ENCODE data around the gene GNAQ. TPM values are rescaled to one million over a fixed set of nuclear protein-coding genes. Genes with fewer than 3 reads are reported as not detected.

The GNAQ gene
- total RNA-seq, 1 experiment from 2014 or later: 55.5 TPM

DNA sequence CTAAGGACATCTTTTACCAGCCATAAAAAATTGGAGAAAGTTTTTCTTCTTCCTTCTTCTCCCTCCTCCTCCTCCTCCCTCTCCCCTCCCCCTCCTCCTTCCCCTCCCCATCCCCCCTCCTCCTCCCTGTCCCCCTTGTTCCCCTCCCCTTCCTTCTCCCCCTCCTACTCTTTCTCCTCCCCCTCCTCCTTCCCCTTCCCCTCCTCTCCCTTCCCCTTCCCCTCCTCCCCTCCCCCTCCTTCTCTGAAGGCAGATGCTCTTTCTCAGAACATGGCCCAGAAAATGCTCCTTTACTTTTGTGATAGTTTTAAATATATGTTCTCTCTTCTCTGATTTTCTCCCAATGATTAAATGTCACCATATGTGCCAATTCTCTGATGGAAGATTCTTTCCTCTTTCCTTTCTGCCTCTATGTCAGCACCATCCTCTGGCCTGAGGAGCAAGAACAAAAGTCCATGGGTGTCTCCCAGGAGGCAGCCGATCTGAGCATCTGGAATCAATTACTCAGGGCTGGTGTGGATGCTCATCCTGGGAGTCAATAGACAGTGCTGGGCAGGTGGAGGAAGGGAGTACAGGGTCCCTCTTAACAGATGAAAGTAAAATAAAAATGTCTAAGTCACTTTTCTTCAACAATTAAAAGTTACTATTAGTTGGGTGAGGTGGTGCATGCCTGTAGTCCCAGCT is 320.5 kb downstream of the GNAQ start:
- CTCF ChIA-PET: interaction anchor here (1.0 kb wide), 1 partner anchor 278 kb away, joined by 3 read pairs; no protein-coding TSS in a partner anchor
- DNase-seq (ENCODE audit: low spot score) (no peak), ATAC-seq (peak; percentile 61)
- Mint-ChIP-seq H3K27ac (peak overlapping the region; percentile 7; the same call in 1 of the 2 replicates), H3K36me3 (peaks cover 33% of the 10 kb centered on the region), H3K9me3 (peaks cover 34% of the 10 kb centered on the region), H3K4me1 (peaks cover 42% of the 10 kb centered on the region), H3K4me3 (no peak overlapping the region), H3K27me3 (ENCODE audit: low read depth) (no peaks in the 10 kb centered on the region)
- POLR2A ChIA-PET: interaction anchor here (0.7 kb wide), 1 partner anchor 419 kb away, joined by 4 read pairs; no protein-coding TSS in a partner anchor
- TF ChIP-seq, protein P1, sequence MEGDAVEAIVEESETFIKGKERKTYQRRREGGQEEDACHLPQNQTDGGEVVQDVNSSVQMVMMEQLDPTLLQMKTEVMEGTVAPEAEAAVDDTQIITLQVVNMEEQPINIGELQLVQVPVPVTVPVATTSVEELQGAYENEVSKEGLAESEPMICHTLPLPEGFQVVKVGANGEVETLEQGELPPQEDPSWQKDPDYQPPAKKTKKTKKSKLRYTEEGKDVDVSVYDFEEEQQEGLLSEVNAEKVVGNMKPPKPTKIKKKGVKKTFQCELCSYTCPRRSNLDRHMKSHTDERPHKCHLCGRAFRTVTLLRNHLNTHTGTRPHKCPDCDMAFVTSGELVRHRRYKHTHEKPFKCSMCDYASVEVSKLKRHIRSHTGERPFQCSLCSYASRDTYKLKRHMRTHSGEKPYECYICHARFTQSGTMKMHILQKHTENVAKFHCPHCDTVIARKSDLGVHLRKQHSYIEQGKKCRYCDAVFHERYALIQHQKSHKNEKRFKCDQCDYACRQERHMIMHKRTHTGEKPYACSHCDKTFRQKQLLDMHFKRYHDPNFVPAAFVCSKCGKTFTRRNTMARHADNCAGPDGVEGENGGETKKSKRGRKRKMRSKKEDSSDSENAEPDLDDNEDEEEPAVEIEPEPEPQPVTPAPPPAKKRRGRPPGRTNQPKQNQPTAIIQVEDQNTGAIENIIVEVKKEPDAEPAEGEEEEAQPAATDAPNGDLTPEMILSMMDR (IDR thresholded peaks at IDR 0.05): no peak
- TF ChIP-seq ZNF317 (CRISPR knock-in tag; IDR thresholded peaks at IDR 0.05; ENCODE audit: borderline replicate concordance, low read depth) (no peak), ZNF532 (CRISPR knock-in tag; IDR thresholded peaks at IDR 0.05; ENCODE audit: borderline replicate concordance) (no peak), ZNF138 (CRISPR knock-in tag; conservative IDR thresholded peaks at IDR 0.05) (no peak), FOXP1 (CRISPR knock-in tag; IDR thresholded peaks at IDR 0.05; ENCODE audit: borderline replicate concordance) (no peak), ATF6 (CRISPR knock-in tag; IDR thresholded peaks at IDR 0.05) (no peak), RELA (CRISPR knock-in tag; IDR thresholded peaks at IDR 0.05; ENCODE audit: borderline replicate concordance) (no peak), TCF7 (CRISPR knock-in tag; IDR thresholded peaks at IDR 0.05; ENCODE audit: low read depth) (no peak), TEAD1 (CRISPR knock-in tag; IDR thresholded peaks at IDR 0.05) (no peak), NFATC4 (CRISPR knock-in tag; IDR thresholded peaks at IDR 0.05) (no peak), MYBL2 (CRISPR knock-in tag; IDR thresholded peaks at IDR 0.05) (no peak), TEAD4 (CRISPR knock-in tag; IDR thresholded peaks at IDR 0.05) (no peak), JAZF1 (CRISPR knock-in tag; IDR thresholded peaks at IDR 0.05) (no peak)

DNA sequence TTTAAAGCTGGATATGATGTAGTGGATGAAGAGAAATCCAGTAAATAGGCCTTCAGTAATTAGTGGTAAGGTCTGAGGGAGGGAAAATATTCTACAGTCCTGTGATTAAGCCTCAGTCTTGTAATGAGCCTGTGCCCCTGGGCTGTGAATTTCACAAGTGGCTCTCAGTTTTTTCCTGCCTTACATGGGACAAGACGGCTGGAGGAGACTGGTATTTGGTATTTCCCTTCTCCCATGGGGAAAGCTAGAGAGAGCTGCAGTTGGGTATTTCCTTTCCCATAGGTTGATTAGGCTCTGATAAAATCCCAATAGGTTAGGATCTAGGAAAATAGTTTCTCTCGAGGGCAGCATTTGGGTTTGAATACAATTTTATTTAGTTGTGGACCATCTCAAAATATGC is 321.3 kb downstream of the GNAQ start:
- peaks cover 34% of the 10 kb centered on the region for H3K4me1 Mint-ChIP-seq
- no peak overlapping the region for H3K27ac Mint-ChIP-seq
- peaks cover 33% of the 10 kb centered on the region for H3K36me3 Mint-ChIP-seq
- ATAC-seq: no peak
- CTCF ChIA-PET: interaction anchor here (1.0 to 1.2 kb wide), 2 partner anchors 61 to 277 kb away, joined by 3 read pairs; no protein-coding TSS in a partner anchor
- peaks cover 37% of the 10 kb centered on the region for H3K9me3 Mint-ChIP-seq
- POLR2A ChIA-PET: no interaction called here
- no peak for DNase-seq (ENCODE audit: low spot score)
- no peak overlapping the region for H3K4me3 Mint-ChIP-seq
- H3K27me3 Mint-ChIP-seq (ENCODE audit: low read depth): no peaks in the 10 kb centered on the region
- TF ChIP-seq SMAD4 (CRISPR knock-in tag; IDR thresholded peaks at IDR 0.05) (no peak), SOX15 (CRISPR knock-in tag; IDR thresholded peaks at IDR 0.05) (no peak), ARID4B (CRISPR knock-in tag; IDR thresholded peaks at IDR 0.05; ENCODE audit: borderline replicate concordance) (no peak)
- TF ChIP-seq, protein P2, sequence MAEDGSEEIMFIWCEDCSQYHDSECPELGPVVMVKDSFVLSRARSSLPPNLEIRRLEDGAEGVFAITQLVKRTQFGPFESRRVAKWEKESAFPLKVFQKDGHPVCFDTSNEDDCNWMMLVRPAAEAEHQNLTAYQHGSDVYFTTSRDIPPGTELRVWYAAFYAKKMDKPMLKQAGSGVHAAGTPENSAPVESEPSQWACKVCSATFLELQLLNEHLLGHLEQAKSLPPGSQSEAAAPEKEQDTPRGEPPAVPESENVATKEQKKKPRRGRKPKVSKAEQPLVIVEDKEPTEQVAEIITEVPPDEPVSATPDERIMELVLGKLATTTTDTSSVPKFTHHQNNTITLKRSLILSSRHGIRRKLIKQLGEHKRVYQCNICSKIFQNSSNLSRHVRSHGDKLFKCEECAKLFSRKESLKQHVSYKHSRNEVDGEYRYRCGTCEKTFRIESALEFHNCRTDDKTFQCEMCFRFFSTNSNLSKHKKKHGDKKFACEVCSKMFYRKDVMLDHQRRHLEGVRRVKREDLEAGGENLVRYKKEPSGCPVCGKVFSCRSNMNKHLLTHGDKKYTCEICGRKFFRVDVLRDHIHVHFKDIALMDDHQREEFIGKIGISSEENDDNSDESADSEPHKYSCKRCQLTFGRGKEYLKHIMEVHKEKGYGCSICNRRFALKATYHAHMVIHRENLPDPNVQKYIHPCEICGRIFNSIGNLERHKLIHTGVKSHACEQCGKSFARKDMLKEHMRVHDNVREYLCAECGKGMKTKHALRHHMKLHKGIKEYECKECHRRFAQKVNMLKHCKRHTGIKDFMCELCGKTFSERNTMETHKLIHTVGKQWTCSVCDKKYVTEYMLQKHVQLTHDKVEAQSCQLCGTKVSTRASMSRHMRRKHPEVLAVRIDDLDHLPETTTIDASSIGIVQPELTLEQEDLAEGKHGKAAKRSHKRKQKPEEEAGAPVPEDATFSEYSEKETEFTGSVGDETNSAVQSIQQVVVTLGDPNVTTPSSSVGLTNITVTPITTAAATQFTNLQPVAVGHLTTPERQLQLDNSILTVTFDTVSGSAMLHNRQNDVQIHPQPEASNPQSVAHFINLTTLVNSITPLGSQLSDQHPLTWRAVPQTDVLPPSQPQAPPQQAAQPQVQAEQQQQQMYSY (CRISPR knock-in tag; IDR thresholded peaks at IDR 0.05): no peak

Measured in WTC11 (cell line).